ENCODE measurements around the gene PARP11. TPM values are rescaled to one million over a fixed set of nuclear protein-coding genes. Genes with fewer than 3 reads are reported as not detected.

PARP11 gene
- total and polyA plus RNA-seq, 8 donors: 1.4 to 8.2 (median 3.7) TPM

GRCh38 chr12:3920351-3921150 is 47.4 kb upstream of the PARP11 start:
- TF ChIP-seq CTCF (IDR thresholded peaks at IDR 0.05): no peak
- 36 to 51% methylated on average over 22 of the region's 22 CpGs for WGBS, 2 donors
- intact Hi-C loops (cut with DNase I): no loop called here
- Histone ChIP-seq H3K27me3 (no peaks in the 10 kb centered on the region), H3K9me3 (no peaks in the 10 kb centered on the region), H3K4me3 (no peak overlapping the region), H3K27ac (no peak overlapping the region), H3K36me3 (no peaks in the 10 kb centered on the region), H3K4me1 (no peaks in the 10 kb centered on the region)
- no peak for FAIRE-seq
- no peak for DNase-seq
- ATAC-seq: no peak

GRCh38 chr12:3913278-3913677 is 40.1 kb upstream of the PARP11 start:
- no peaks in the 10 kb centered on the region for H3K36me3 ChIP-seq
- H3K27ac ChIP-seq: no peak overlapping the region
- H3K4me1 ChIP-seq: no peaks in the 10 kb centered on the region
- H3K4me3 ChIP-seq: no peak overlapping the region
- intact Hi-C loops (cut with DNase I): no loop called here
- 78 to 79% methylated on average over 5 of the region's 5 CpGs for WGBS, 2 donors
- DNase-seq: no peak
- FAIRE-seq: no peak
- no peak for TF ChIP-seq CTCF (IDR thresholded peaks at IDR 0.05)
- H3K9me3 ChIP-seq: no peaks in the 10 kb centered on the region
- no peaks in the 10 kb centered on the region for H3K27me3 ChIP-seq
- no peak for ATAC-seq

GRCh38 chr12:3912863-3913262 is 39.7 kb upstream of the PARP11 start:
- Histone ChIP-seq H3K4me1 (no peaks in the 10 kb centered on the region), H3K4me3 (no peak overlapping the region), H3K27ac (no peak overlapping the region), H3K36me3 (no peaks in the 10 kb centered on the region), H3K9me3 (no peaks in the 10 kb centered on the region), H3K27me3 (no peaks in the 10 kb centered on the region)
- TF ChIP-seq CTCF (IDR thresholded peaks at IDR 0.05): no peak
- ATAC-seq: no peak
- no peak for DNase-seq
- intact Hi-C loops (cut with DNase I): no loop called here
- WGBS, 2 donors: 83 to 90% methylated on average over 3 of the region's 3 CpGs
- FAIRE-seq: no peak

- WGBS, 2 donors: 98 to 100% methylated on average over 1 of the region's 1 CpG
- no peaks in the 10 kb centered on the region for H3K9me3 ChIP-seq
- no peaks in the 10 kb centered on the region for H3K27me3 ChIP-seq
- no peaks in the 10 kb centered on the region for H3K4me1 ChIP-seq
- DNase-seq: no peak
- H3K36me3 ChIP-seq: no peaks in the 10 kb centered on the region
- FAIRE-seq: no peak
- no peak for TF ChIP-seq CTCF (IDR thresholded peaks at IDR 0.05)
- intact Hi-C loops (cut with DNase I): no loop called here
- H3K4me3 ChIP-seq: no peak overlapping the region
- no peak overlapping the region for H3K27ac ChIP-seq
- ATAC-seq: no peak
Observed at GRCh38 chr12:3911409-3911808, 38.2 kb upstream of the PARP11 start.

GRCh38 chr12:3905664-3906063 is 32.5 kb upstream of the PARP11 start:
- no peak for DNase-seq
- 45 to 50% methylated on average over 5 of the region's 5 CpGs for WGBS, 2 donors
- Histone ChIP-seq H3K4me3 (no peak overlapping the region), H3K4me1 (no peaks in the 10 kb centered on the region), H3K9me3 (no peaks in the 10 kb centered on the region), H3K36me3 (no peaks in the 10 kb centered on the region), H3K27me3 (no peaks in the 10 kb centered on the region), H3K27ac (no peak overlapping the region)
- TF ChIP-seq CTCF (IDR thresholded peaks at IDR 0.05): no peak
- ATAC-seq: peak in 1 of 4 donors; percentile 40
- intact Hi-C loops (cut with DNase I): no loop called here
- no peak for FAIRE-seq

Data from pancreas (tissue), 10 donors.